NCI-H1105 (cell line): Measurements from ENCODE around the gene TTC33.
"Not testable (repeated sequence)": the region's sequence is repeated elsewhere in the genome, so short reads cannot be mapped to it uniquely, and the experiment has no call there.

ENCODE experiments used
- DNase-seq: peaks from one replicate; lab custom pipeline; 2025; lab: John Stamatoyannopoulos, UW

TTC33 gene

GRCh38 chr5:40607202-40607601 lies 148.6 kb downstream of the TTC33 start:
- DNase-seq: no peak

- no peak for DNase-seq
These were observed 149.5 kb downstream of the TTC33 start for GRCh38 chr5:40606077-40606765.

- no peak for DNase-seq
These were observed 150.3 kb downstream of the TTC33 start for GRCh38 chr5:40605295-40605958.

GRCh38 chr5:40603378-40603777 lies 152.4 kb downstream of the TTC33 start:
- DNase-seq: no peak

- no peak for DNase-seq
These were observed 154.4 kb downstream of the TTC33 start for GRCh38 chr5:40601198-40601868.

GRCh38 chr5:40600383-40600782 lies 155.4 kb downstream of the TTC33 start:
- DNase-seq: no peak

GRCh38 chr5:40599676-40600075 lies 156.1 kb downstream of the TTC33 start:
- DNase-seq: no peak

GRCh38 chr5:40594811-40595210 lies 160.9 kb downstream of the TTC33 start:
- DNase-seq: no peak

GRCh38 chr5:40591727-40592396 lies 163.9 kb downstream of the TTC33 start:
- not testable (repeated sequence) for DNase-seq

GRCh38 chr5:40587376-40587775 lies 168.4 kb downstream of the TTC33 start:
- DNase-seq: no peak

- no peak for DNase-seq
These were observed 170.1 kb downstream of the TTC33 start for GRCh38 chr5:40585537-40586267.

- no peak for DNase-seq
These were observed 171.7 kb downstream of the TTC33 start for GRCh38 chr5:40584054-40584453.

GRCh38 chr5:40578501-40579451 lies 177.0 kb downstream of the TTC33 start:
- DNase-seq: no peak

- no peak for DNase-seq
These were observed 178.0 kb downstream of the TTC33 start for GRCh38 chr5:40577718-40578117.

GRCh38 chr5:40575921-40576320 lies 179.8 kb downstream of the TTC33 start:
- DNase-seq: no peak

- no peak for DNase-seq
These were observed 180.3 kb downstream of the TTC33 start for GRCh38 chr5:40575411-40575810.

- DNase-seq: no peak
These were observed 182.8 kb downstream of the TTC33 start for GRCh38 chr5:40572937-40573336.

- no peak for DNase-seq
These were observed 183.4 kb downstream of the TTC33 start for GRCh38 chr5:40572391-40572790.

- no peak for DNase-seq
These were observed 184.0 kb downstream of the TTC33 start for GRCh38 chr5:40571729-40572128.

GRCh38 chr5:40570408-40571129 lies 185.2 kb downstream of the TTC33 start:
- DNase-seq: no peak
